ENCODE measurements around the gene CSF3R. TPM values are rescaled to one million over a fixed set of nuclear protein-coding genes. Genes with fewer than 3 reads are reported as not detected.
A peak's percentile ranks its signal among the peaks of the same experiment; 100 is the strongest.

Gene CSF3R
- total RNA-seq, 1 donor from 2014 or later, result 3.8 TPM

- no peaks in the 10 kb centered on the region for H3K27me3 ChIP-seq (ENCODE audit: low read depth)
- no peak for TF ChIP-seq CTCF (IDR thresholded peaks at IDR 0.05; ENCODE audit: borderline replicate concordance)
- intact Hi-C loops (cut with micrococcal nuclease), result no loop called here
- H3K4me1 ChIP-seq, result peaks cover 24% of the 10 kb centered on the region
- peaks cover 12% of the 10 kb centered on the region for H3K36me3 ChIP-seq
- H3K9me3 ChIP-seq (replicated peaks), result no peaks in the 10 kb centered on the region
- DNase-seq, result no peak
- H3K4me3 ChIP-seq, result peak overlapping the region; percentile 81
- peak overlapping the region; percentile 99 for H3K27ac ChIP-seq (replicated peaks)
These were observed 31.8 kb downstream of the CSF3R start for GRCh38 chr1:36450919-36451305.

- Histone ChIP-seq H3K27ac (replicated peaks) (peak within 1 kb of the TSS; percentile 99), H3K9me3 (replicated peaks) (no peaks in the 10 kb centered on the region), H3K36me3 (peaks cover 7% of the 10 kb centered on the region), H3K4me1 (peaks cover 24% of the 10 kb centered on the region), H3K27me3 (ENCODE audit: low read depth) (no peaks in the 10 kb centered on the region), H3K4me3 (peak within 1 kb of the TSS; percentile 81)
- DNase-seq, result peak; percentile 96
- no peak for TF ChIP-seq CTCF (IDR thresholded peaks at IDR 0.05; ENCODE audit: borderline replicate concordance)
- intact Hi-C loops (cut with micrococcal nuclease), result no loop called here
These were observed 32.3 kb downstream of the CSF3R start, which contains the start of gene OSCP1 for GRCh38 chr1:36450270-36450918. Gene OSCP1 (minus strand): TSS chr1:36450451. CDS start chr1:36450369, 82 bp downstream.

GRCh38 chr1:36448530-36449056 lies 34.1 kb downstream of the CSF3R start:
- no peak for DNase-seq
- H3K36me3 ChIP-seq, result no peaks in the 10 kb centered on the region
- no peaks in the 10 kb centered on the region for H3K9me3 ChIP-seq (replicated peaks)
- H3K27me3 ChIP-seq (ENCODE audit: low read depth), result no peaks in the 10 kb centered on the region
- intact Hi-C loops (cut with micrococcal nuclease), result no loop called here
- no peak for TF ChIP-seq CTCF (IDR thresholded peaks at IDR 0.05; ENCODE audit: borderline replicate concordance)
- no peak overlapping the region for H3K27ac ChIP-seq (replicated peaks)
- H3K4me3 ChIP-seq, result no peak overlapping the region
- H3K4me1 ChIP-seq, result peaks cover 24% of the 10 kb centered on the region

GRCh38 chr1:36447450-36447849 lies 35.3 kb downstream of the CSF3R start:
- Histone ChIP-seq H3K27ac (replicated peaks) (no peak overlapping the region), H3K4me3 (no peak overlapping the region), H3K4me1 (peaks cover 24% of the 10 kb centered on the region), H3K27me3 (ENCODE audit: low read depth) (no peaks in the 10 kb centered on the region), H3K36me3 (no peaks in the 10 kb centered on the region), H3K9me3 (replicated peaks) (no peaks in the 10 kb centered on the region)
- no peak for TF ChIP-seq CTCF (IDR thresholded peaks at IDR 0.05; ENCODE audit: borderline replicate concordance)
- intact Hi-C loops (cut with micrococcal nuclease), result no loop called here
- no peak for DNase-seq

- no peak for TF ChIP-seq CTCF (IDR thresholded peaks at IDR 0.05; ENCODE audit: borderline replicate concordance)
- H3K27me3 ChIP-seq (ENCODE audit: low read depth), result no peaks in the 10 kb centered on the region
- H3K27ac ChIP-seq (replicated peaks), result no peak overlapping the region
- H3K4me3 ChIP-seq, result no peak overlapping the region
- H3K36me3 ChIP-seq, result no peaks in the 10 kb centered on the region
- intact Hi-C loops (cut with micrococcal nuclease), result no loop called here
- no peak for DNase-seq
- H3K4me1 ChIP-seq, result peaks cover 24% of the 10 kb centered on the region
- H3K9me3 ChIP-seq (replicated peaks), result no peaks in the 10 kb centered on the region
These were observed 36.0 kb downstream of the CSF3R start for GRCh38 chr1:36446746-36447145.

Data from left ventricle myocardium inferior (tissue), 1 donor.